Transverse colon (tissue), 3 donors: Measurements from ENCODE around the gene LAMB1.

ENCODE experiments used
- CTCF ChIP-seq, 5 experiments: fragments of 200-600 bp in 3 of 5; fragments of 450-650 bp in 2 of 5; sonication (generic) in 3 of 5; IDR thresholded peaks; 1 replicate in 2 of 5; 2 replicates in 3 of 5; pipeline ENCODE4 v1.5.1; 2016 to 2017; ENCODE audit warnings: antibody characterized with exemption in 5 of 5, inconsistent platforms in 3 of 5, mild to moderate bottlenecking in 2 of 5, moderate library complexity in 1 of 5
- EP300 ChIP-seq: sonication (generic); formaldehyde crosslinking; IDR thresholded peaks from one replicate; pipeline ENCODE4 v1.6.1; 2017; ENCODE audit warnings: antibody characterized with exemption, low read depth

GRCh38 chr7:107998150-107998549 lies 4.8 kb downstream of the LAMB1 start:
- TF ChIP-seq CTCF (IDR thresholded peaks at IDR 0.05) (no peak), EP300 (no peak)
